HFFc6 (cell line): ENCODE results near the gene DUS1L. TPM values are rescaled to one million over a fixed set of nuclear protein-coding genes. Genes with fewer than 3 reads are reported as not detected.

Source experiments
- DNase-seq: peaks from one replicate; pipeline ENCODE4 v3.0.0-alpha.2; 2018
- H3K27ac Mint-ChIP-seq: 2 replicates; pipeline ENCODE4 v1.8.0; 2020; ENCODE audit warnings: mild to moderate bottlenecking, mixed read lengths
- H3K27me3 Mint-ChIP-seq: 2 replicates; pipeline ENCODE4 v1.8.0; 2021; ENCODE audit warnings: mild to moderate bottlenecking, moderate library complexity, mixed read lengths; ENCODE audit not compliant: insufficient read depth
- H3K36me3 Mint-ChIP-seq: 2 replicates; pipeline ENCODE4 v1.8.0; 2021; ENCODE audit warnings: low read depth, mixed read lengths
- H3K4me1 Mint-ChIP-seq: 2 replicates; pipeline ENCODE4 v1.8.0; 2020; ENCODE audit warnings: low read depth, mixed read lengths
- H3K4me3 Mint-ChIP-seq: 2 replicates; pipeline ENCODE4 v1.8.0; 2020; ENCODE audit warnings: mild to moderate bottlenecking, moderate library complexity, mixed read lengths
- H3K9me3 Mint-ChIP-seq: 2 replicates; pipeline ENCODE4 v1.8.0; 2020; ENCODE audit warnings: mild to moderate bottlenecking, mixed read lengths
- total RNA-seq, 6 experiments: library from RNA; stranded (reverse); fragmentation: NEBNext Ultra II Directional; extraction: Animal tissue kit (Norgen Biotek cat#: 25700); gene quantifications; 2 replicates in 1 of 6; 3 replicates in 5 of 6; pipeline ENCODE4 v1.2.3, GENCODE V29; 2021
- TF ChIP-seq, protein P1 (sequence below): fragments of 200-600 bp; sonication (generic); IDR thresholded peaks from 2 replicates; pipeline ENCODE4 v1.5.0; 2021; ENCODE audit warnings: antibody characterized with exemption, mild to moderate bottlenecking

The DUS1L gene
- total RNA-seq, 6 experiments from 2014 or later = 65.8 to 86.8 (median 71.2) TPM

- H3K27ac Mint-ChIP-seq = peak overlapping the region; percentile 76
- peaks cover 5% of the 10 kb centered on the region; the same call in 1 of the 2 replicates for H3K36me3 Mint-ChIP-seq
- peak overlapping the region; percentile 88 for H3K4me3 Mint-ChIP-seq
- DNase-seq = no peak
- peaks cover 10% of the 10 kb centered on the region; the same call in 1 of the 2 replicates for H3K4me1 Mint-ChIP-seq
- no peaks in the 10 kb centered on the region for H3K27me3 Mint-ChIP-seq
- TF ChIP-seq, protein P1, sequence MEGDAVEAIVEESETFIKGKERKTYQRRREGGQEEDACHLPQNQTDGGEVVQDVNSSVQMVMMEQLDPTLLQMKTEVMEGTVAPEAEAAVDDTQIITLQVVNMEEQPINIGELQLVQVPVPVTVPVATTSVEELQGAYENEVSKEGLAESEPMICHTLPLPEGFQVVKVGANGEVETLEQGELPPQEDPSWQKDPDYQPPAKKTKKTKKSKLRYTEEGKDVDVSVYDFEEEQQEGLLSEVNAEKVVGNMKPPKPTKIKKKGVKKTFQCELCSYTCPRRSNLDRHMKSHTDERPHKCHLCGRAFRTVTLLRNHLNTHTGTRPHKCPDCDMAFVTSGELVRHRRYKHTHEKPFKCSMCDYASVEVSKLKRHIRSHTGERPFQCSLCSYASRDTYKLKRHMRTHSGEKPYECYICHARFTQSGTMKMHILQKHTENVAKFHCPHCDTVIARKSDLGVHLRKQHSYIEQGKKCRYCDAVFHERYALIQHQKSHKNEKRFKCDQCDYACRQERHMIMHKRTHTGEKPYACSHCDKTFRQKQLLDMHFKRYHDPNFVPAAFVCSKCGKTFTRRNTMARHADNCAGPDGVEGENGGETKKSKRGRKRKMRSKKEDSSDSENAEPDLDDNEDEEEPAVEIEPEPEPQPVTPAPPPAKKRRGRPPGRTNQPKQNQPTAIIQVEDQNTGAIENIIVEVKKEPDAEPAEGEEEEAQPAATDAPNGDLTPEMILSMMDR = no peak
- H3K9me3 Mint-ChIP-seq = no peaks in the 10 kb centered on the region
Observed at GRCh38 chr17:82050152-82050760, 15.3 kb downstream of the DUS1L start.

GRCh38 chr17:82049521-82049971 is 16.1 kb downstream of the DUS1L start:
- Mint-ChIP-seq H3K4me3 (no peak overlapping the region), H3K27me3 (no peaks in the 10 kb centered on the region), H3K9me3 (no peaks in the 10 kb centered on the region), H3K4me1 (peaks cover 10% of the 10 kb centered on the region; the same call in 1 of the 2 replicates), H3K36me3 (peaks cover 5% of the 10 kb centered on the region; the same call in 1 of the 2 replicates), H3K27ac (no peak overlapping the region)
- DNase-seq = no peak
- TF ChIP-seq, protein P1 = no peak

GRCh38 chr17:82049106-82049505 is 16.5 kb downstream of the DUS1L start:
- no peak for DNase-seq
- no peaks in the 10 kb centered on the region for H3K27me3 Mint-ChIP-seq
- no peak overlapping the region for H3K27ac Mint-ChIP-seq
- peaks cover 5% of the 10 kb centered on the region; the same call in 1 of the 2 replicates for H3K36me3 Mint-ChIP-seq
- H3K4me1 Mint-ChIP-seq = peaks cover 10% of the 10 kb centered on the region; the same call in 1 of the 2 replicates
- H3K4me3 Mint-ChIP-seq = no peak overlapping the region
- H3K9me3 Mint-ChIP-seq = no peaks in the 10 kb centered on the region
- TF ChIP-seq, protein P1 = no peak

GRCh38 chr17:82048571-82048971 is 17.0 kb downstream of the DUS1L start:
- DNase-seq = no peak
- peaks cover 10% of the 10 kb centered on the region; the same call in 1 of the 2 replicates for H3K4me1 Mint-ChIP-seq
- peaks cover 5% of the 10 kb centered on the region; the same call in 1 of the 2 replicates for H3K36me3 Mint-ChIP-seq
- no peak overlapping the region for H3K4me3 Mint-ChIP-seq
- H3K9me3 Mint-ChIP-seq = no peaks in the 10 kb centered on the region
- H3K27me3 Mint-ChIP-seq = no peaks in the 10 kb centered on the region
- no peak overlapping the region for H3K27ac Mint-ChIP-seq
- TF ChIP-seq, protein P1 = no peak

- no peaks in the 10 kb centered on the region for H3K9me3 Mint-ChIP-seq
- no peaks in the 10 kb centered on the region for H3K27me3 Mint-ChIP-seq
- H3K4me3 Mint-ChIP-seq = no peak overlapping the region
- H3K4me1 Mint-ChIP-seq = peaks cover 5% of the 10 kb centered on the region; the same call in 1 of the 2 replicates
- peaks cover 5% of the 10 kb centered on the region; the same call in 1 of the 2 replicates for H3K36me3 Mint-ChIP-seq
- no peak for DNase-seq
- TF ChIP-seq, protein P1 = no peak
- no peak overlapping the region for H3K27ac Mint-ChIP-seq
Observed at GRCh38 chr17:82047914-82048570, 17.6 kb downstream of the DUS1L start.
